DOHH2 (cell line): ENCODE data around the gene PRMT3.
"Not testable (repeated sequence)": the region's sequence is repeated elsewhere in the genome, so short reads cannot be mapped to it uniquely, and the experiment has no call there.

Experiments used
- H3F3A ChIP-seq: fragments of 200-600 bp; sonication (generic), shearing (Covaris generic); 2 replicates; pipeline ENCODE4 v1.6.0; 2016; ENCODE audit warnings: antibody characterized with exemption, mild to moderate bottlenecking; ENCODE audit not compliant: control insufficient read depth, insufficient read depth
- H3K27ac ChIP-seq: fragments of 200-600 bp; sonication (generic); 2 replicates; pipeline ENCODE4 v1.5.1; 2014; ENCODE audit warnings: low read depth, mild to moderate bottlenecking, low read length, moderate library complexity
- H3K27me3 ChIP-seq: fragments of 200-600 bp; sonication (generic); 2 replicates; pipeline ENCODE4 v1.6.1; 2014; ENCODE audit warnings: mild to moderate bottlenecking, low read length, mixed read lengths; ENCODE audit not compliant: control insufficient read depth
- H3K36me3 ChIP-seq: fragments of 200-600 bp; sonication (generic); 2 replicates; pipeline ENCODE4 v1.6.1; 2014; ENCODE audit warnings: mild to moderate bottlenecking, low read length, moderate library complexity, mixed read lengths; ENCODE audit not compliant: control insufficient read depth
- H3K4me1 ChIP-seq: fragments of 200-600 bp; sonication (generic); 2 replicates; pipeline ENCODE4 v1.6.1; 2014; ENCODE audit warnings: mild to moderate bottlenecking, low read length, mixed read lengths; ENCODE audit not compliant: control insufficient read depth
- H3K4me2 ChIP-seq: fragments of 200-600 bp; sonication (generic); 2 replicates; pipeline ENCODE4 v1.6.0; 2014; ENCODE audit warnings: mild to moderate bottlenecking, low read length, moderate library complexity
- H3K4me3 ChIP-seq: fragments of 200-600 bp; sonication (generic); 2 replicates; pipeline ENCODE4 v1.5.1; 2014; ENCODE audit warnings: mild to moderate bottlenecking, low read length, mixed read lengths
- H3K79me2 ChIP-seq: fragments of 200-600 bp; sonication (generic); 2 replicates; pipeline ENCODE4 v1.6.1; 2014; ENCODE audit warnings: mild to moderate bottlenecking, low read length, mixed read lengths; ENCODE audit not compliant: control insufficient read depth
- H3K9me2 ChIP-seq: fragments of 200-600 bp; sonication (generic); replicated peaks from 2 replicates; pipeline ENCODE4 v1.6.1; 2014; ENCODE audit warnings: mild to moderate bottlenecking, low read length, mixed read lengths; ENCODE audit not compliant: control insufficient read depth
- H3K9me3 ChIP-seq: fragments of 200-600 bp; sonication (generic); 2 replicates; pipeline ENCODE4 v1.6.1; 2014; ENCODE audit warnings: antibody characterized with exemption, low read length, mixed read lengths; ENCODE audit not compliant: control insufficient read depth, insufficient read depth
- H4K20me1 ChIP-seq: fragments of 200-600 bp; sonication (generic); 2 replicates; pipeline ENCODE4 v1.6.0; 2014; ENCODE audit warnings: low read depth, mild to moderate bottlenecking, antibody characterized with exemption, low read length, moderate library complexity; ENCODE audit not compliant: control insufficient read depth, insufficient read depth
- CTCF ChIP-seq: fragments of 200-600 bp; sonication (generic); IDR thresholded peaks from one replicate; pipeline ENCODE4 v1.5.1; 2014; ENCODE audit warnings: antibody characterized with exemption, mild to moderate bottlenecking, low read depth, low read length; ENCODE audit not compliant: poor library complexity, severe bottlenecking
- EZH2phosphoT487 ChIP-seq: fragments of 200-600 bp; sonication (generic); IDR thresholded peaks from 2 replicates; pipeline ENCODE4 v1.6.1; 2017; ENCODE audit warnings: borderline replicate concordance, mild to moderate bottlenecking, antibody characterized with exemption, low read length, moderate library complexity, mixed read lengths

PRMT3 gene

DNA sequence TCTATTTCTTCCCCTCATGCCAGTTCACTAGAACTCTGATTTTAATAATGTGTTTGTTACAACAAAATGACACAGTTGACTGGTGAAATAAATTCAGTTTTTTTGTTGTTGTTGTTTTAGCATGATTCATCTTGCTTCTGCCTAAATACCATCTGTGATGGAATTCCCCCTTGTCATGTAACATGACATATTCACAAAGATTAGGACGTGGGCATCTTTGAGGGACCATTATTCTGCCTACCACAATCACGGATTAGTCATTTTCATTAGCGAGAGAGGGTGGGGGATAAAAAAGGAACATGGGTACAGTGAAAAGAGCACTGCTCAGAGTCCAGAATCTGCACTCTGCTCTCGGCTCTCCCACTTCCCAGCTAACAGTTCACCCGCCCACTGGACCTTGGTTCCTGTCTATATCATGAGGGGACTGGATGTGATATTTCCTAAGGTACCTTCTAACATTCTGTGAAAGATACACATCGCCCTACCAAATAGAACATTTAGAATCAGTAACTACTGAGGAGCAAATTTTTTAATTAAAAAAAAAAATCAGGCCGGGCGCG, 12.7 kb upstream of the PRMT3 start:
- H3K27me3 ChIP-seq, result no peaks in the 10 kb centered on the region

DNA sequence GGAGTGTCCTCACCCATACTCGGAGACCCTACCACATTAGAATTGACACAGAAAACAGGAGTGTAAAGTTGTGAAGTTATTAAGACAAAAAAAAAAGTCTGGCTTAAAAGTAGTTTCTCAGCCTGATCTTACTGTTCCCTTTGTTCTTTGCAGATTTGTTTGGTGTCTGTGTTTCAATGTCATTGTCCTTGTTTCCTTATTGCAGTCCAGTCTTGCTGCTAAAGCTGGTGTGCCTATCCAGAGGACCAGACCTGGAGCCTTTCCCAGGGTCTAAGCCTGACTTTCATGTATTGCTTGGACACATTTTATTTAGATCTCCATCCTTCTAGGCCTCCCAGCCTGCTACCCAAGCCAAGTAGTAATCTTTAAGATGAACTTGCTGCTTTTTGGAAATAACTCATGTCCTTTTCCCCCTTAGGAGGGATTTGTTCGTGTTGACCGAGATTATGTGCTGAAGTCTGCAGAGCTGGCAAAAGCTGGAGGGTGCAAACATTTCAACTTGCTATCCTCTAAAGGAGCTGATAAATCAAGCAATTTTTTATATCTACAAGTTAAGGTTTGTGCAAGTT, 11.3 kb upstream of the PRMT3 start:
- Histone ChIP-seq H3K27ac (no peak overlapping the region), H3K79me2 (no peaks in the 10 kb centered on the region), H3K9me2 (no peaks in the 10 kb centered on the region), H3F3A (no peaks in the 10 kb centered on the region), H4K20me1 (no peaks in the 10 kb centered on the region), H3K9me3 (no peaks in the 10 kb centered on the region), H3K4me1 (no peaks in the 10 kb centered on the region), H3K27me3 (no peaks in the 10 kb centered on the region), H3K4me3 (no peak overlapping the region), H3K36me3 (no peaks in the 10 kb centered on the region), H3K4me2 (no peak overlapping the region)
- TF ChIP-seq EZH2phosphoT487 (no peak), CTCF (no peak)

More for the DNA sequence above, 12.7 kb upstream of the PRMT3 start:
- no peaks in the 10 kb centered on the region for H3K9me3 ChIP-seq
- no peaks in the 10 kb centered on the region for H3K79me2 ChIP-seq
- H3K9me2 ChIP-seq, result no peaks in the 10 kb centered on the region
- H4K20me1 ChIP-seq, result no peaks in the 10 kb centered on the region
- H3K4me1 ChIP-seq, result no peaks in the 10 kb centered on the region
- H3K4me3 ChIP-seq, result no peak overlapping the region
- H3K27ac ChIP-seq, result no peak overlapping the region
- no peaks in the 10 kb centered on the region for H3F3A ChIP-seq
- no peak overlapping the region for H3K4me2 ChIP-seq
- TF ChIP-seq CTCF (no peak), EZH2phosphoT487 (no peak)
- no peaks in the 10 kb centered on the region for H3K36me3 ChIP-seq

- H3K27me3 ChIP-seq, H3K9me2 ChIP-seq, H3K27ac ChIP-seq, H4K20me1 ChIP-seq, H3F3A ChIP-seq, H3K9me3 ChIP-seq: not testable (repeated sequence)
- Histone ChIP-seq H3K36me3 (peaks cover 31% of the 10 kb centered on the region), H3K79me2 (peaks cover 42% of the 10 kb centered on the region), H3K4me2 (peak overlapping the region; percentile 87), H3K4me1 (peaks cover 19% of the 10 kb centered on the region), H3K4me3 (peak overlapping the region; percentile 89)
Observed at GRCh38 chr11:20385996-20386395, 1.5 kb upstream of the PRMT3 start.
